Adrenal gland (tissue), 12 donors: ENCODE measurements around the gene LIPI. TPM values are rescaled to one million over a fixed set of nuclear protein-coding genes. Genes with fewer than 3 reads are reported as not detected.
"Not testable (repeated sequence)": the region's sequence is repeated elsewhere in the genome, so short reads cannot be mapped to it uniquely, and the experiment has no call there.

ENCODE experiments used
- DNase-seq, 7 donors: peaks; one replicate each; pipeline ENCODE4 v3.0.0-alpha.2; 2019 to 2020
- H3K27ac ChIP-seq, 5 donors: fragments of 200-600 bp; sonication (generic) in 4 of 5; 1 replicate in 3 of 5; 2 replicates in 2 of 5; pipeline versions ENCODE4 v1.5.1 to v1.8.0; 2016 to 2020; ENCODE audit warnings: mild to moderate bottlenecking in 1 of 5
- H3K27me3 ChIP-seq: fragments of 200-600 bp; 2 replicates; pipeline ENCODE4 v1.8.0; 2021
- H3K36me3 ChIP-seq, 2 donors: fragments of 200-600 bp; replicated peaks in 1 of 2; 1 replicate in 1 of 2; 2 replicates in 1 of 2; pipeline versions ENCODE4 v1.5.1 to v1.8.0; 2018 to 2022
- H3K4me1 ChIP-seq, 2 donors: fragments of 200-600 bp; replicated peaks in 1 of 2; 1 replicate in 1 of 2; 2 replicates in 1 of 2; pipeline versions ENCODE4 v1.5.1 to v1.8.0; 2018 to 2021
- H3K4me3 ChIP-seq, 4 donors: fragments of 200-600 bp; sonication (generic) in 3 of 4; one replicate each; pipeline ENCODE4 v1.5.1; 2016 to 2018
- H3K9me3 ChIP-seq, 3 donors: fragments of 200-600 bp; sonication (generic) in 1 of 3; replicated peaks in 1 of 3; 1 replicate in 2 of 3; 2 replicates in 1 of 3; pipeline versions ENCODE4 v1.5.1 to v1.8.0; 2016 to 2021
- WGBS, 4 donors: extraction: QIAGEN DNeasy Blood & Tissue Kit in 2 of 4; methylation state at CpG; one replicate each; pipeline versions ENCODE4 v1.1.5 to v1.1.7; 2013 to 2017; 5-methylcytosine and 5-hydroxymethylcytosine counted together
- intact Hi-C, 2 donors: fragments of 100-400 bp; cut with DNase I; formaldehyde crosslinking; loops; one replicate each; pipeline versions ENCODE4 v1.14.1 to v1.15.0; 2022 to 2023
- polyA plus RNA-seq, 3 donors: library from polyadenylated mRNA; stranded (reverse); fragments of 200-250 nt in 2 of 3; fragments of 350-450 nt in 1 of 3; fragmentation: Illumina TruSeq in 1 of 3; extraction: RNeasy Lipid Tissue Mini Kit (QIAGEN cat#74804) in 1 of 3; gene quantifications; one replicate each; pipeline ENCODE4 v1.2.3, GENCODE V29; 2013 to 2014
- small RNA-seq, 2 donors: library from RNA; depleted of rRNA; stranded (forward); fragments of <200 nt; gene quantifications; one replicate each; pipeline ENCODE3, GENCODE V24; 2016
- total RNA-seq, 9 donors: library from RNA; depleted of rRNA in 4 of 9; stranded (reverse); fragments of >200 nt in 4 of 9; fragments of 120-200 nt in 1 of 9; fragmentation: NEBNext Ultra II Directional in 1 of 9; extraction: Animal tissue kit (Norgen Biotek cat#: 25700) in 1 of 9; gene quantifications; one replicate each; pipeline versions ENCODE4 v1.1.0 to v1.2.4, GENCODE V29; 2013 to 2023
- donor health status: healthy with polysubstance abuse.
- donor health status: Bipolar disorder and iron deficiency.
- donor health status: DM: yes; HTN: yes; CAD: no.
- donor health status: DM: no; HTN: no; CAD: no.
- donor health status: DM: no; HTN: no; CAD: no.
- donor health status: DM: yes; HTN: yes; CAD: no.

Gene LIPI
- total and polyA plus RNA-seq, 12 donors = not detected

GRCh38 chr21:14061820-14062219 lies 148.9 kb downstream of the LIPI start:
- H3K4me3 ChIP-seq, H3K9me3 ChIP-seq, H3K36me3 ChIP-seq, H3K4me1 ChIP-seq, H3K27me3 ChIP-seq, DNase-seq, H3K27ac ChIP-seq, intact Hi-C loops: not testable (repeated sequence)
- WGBS, 4 donors = 93 to 99% (median 95%) methylated on average over 6 to 10 of the region's 10 CpGs

DNA sequence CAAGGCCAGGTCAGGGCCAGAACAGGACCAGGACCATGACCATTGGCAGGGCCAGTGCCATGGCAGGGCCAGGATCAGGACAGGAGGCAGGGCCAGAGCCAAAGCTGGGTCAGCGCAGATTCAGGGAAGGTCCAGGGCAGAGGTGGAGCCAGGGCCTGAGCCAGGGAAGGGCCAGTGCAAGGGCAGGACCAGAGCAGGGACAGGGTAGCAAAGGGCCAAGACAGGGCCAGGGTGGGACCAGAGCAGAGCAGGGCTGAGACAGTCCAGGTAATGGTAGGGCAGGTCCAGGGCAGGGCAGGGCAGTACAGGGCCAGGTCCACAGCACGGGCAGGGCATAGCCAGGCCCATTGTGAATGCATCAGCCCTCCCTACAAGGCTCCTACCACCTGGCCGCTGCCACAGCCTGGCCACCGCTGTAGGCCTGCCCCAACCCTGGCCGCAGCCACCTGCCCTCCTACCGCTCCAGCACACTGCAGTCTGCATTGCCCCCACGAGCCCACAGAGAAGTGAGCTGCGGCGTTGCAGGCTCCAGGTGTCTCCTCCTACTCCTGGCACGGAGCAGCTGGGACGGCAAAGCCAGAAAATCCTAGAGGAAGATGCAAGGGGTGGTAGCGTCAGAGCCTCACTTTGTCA lies 151.6 kb downstream of the LIPI start:
- 96 to 100% (median 97%) methylated on average over 8 to 12 of the region's 12 CpGs for WGBS, 4 donors
- DNase-seq, H3K4me3 ChIP-seq, H3K27ac ChIP-seq, intact Hi-C loops, H3K27me3 ChIP-seq, H3K36me3 ChIP-seq, H3K4me1 ChIP-seq, H3K9me3 ChIP-seq: not testable (repeated sequence)

Small RNA genes lying within 50 kb of the gene (small RNA-seq; reads per million reads assigned to genes)
- gene RF01518 (0 reads per million in 2 donors), gene RNA5SP488 (0 reads per million in 2 donors)

Other genes with a start within 250 kb of the LIPI start
- 10 to 100 TPM in 1 of 9 donors, 1 to 10 TPM in 7, under 1 TPM in 1; 0.84 to 53.7 (median 1.9) TPM for gene RBM11, start 5.2 kb upstream of the LIPI start, total RNA-seq
- gene RBM11, start 5.2 kb upstream of the LIPI start, polyA plus RNA-seq = 1 to 10 TPM; 5.5 to 6.2 (median 5.7) TPM
- 10 to 100 TPM; 18.6 to 75.4 (median 26.3) TPM for gene HSPA13, start 172.2 kb upstream of the LIPI start, total RNA-seq
- gene HSPA13, start 172.2 kb upstream of the LIPI start, polyA plus RNA-seq = 10 to 100 TPM in 1 of 3 donors, 1 to 10 TPM in 2; 4.3 to 65.9 (median 4.8) TPM